Urothelium cell line (cell line): ENCODE data around the gene ASCL1.

Experiments used
- DNase-seq: peaks from one replicate; pipeline ENCODE4 v3.0.0; 2011; ENCODE audit warnings: low spot score, mixed read lengths
- FAIRE-seq: peaks from 2 replicates; lab custom pipeline; 2011; peaks lifted over from hg19 to GRCh38; lab: Jason Lieb, UNC

ASCL1 gene

GRCh38 chr12:102973583-102973982 is 16.1 kb downstream of the ASCL1 start:
- no peak for DNase-seq
- no peak for FAIRE-seq

GRCh38 chr12:102976609-102977280 is 19.3 kb downstream of the ASCL1 start:
- DNase-seq: no peak
- FAIRE-seq: no peak

- no peak for FAIRE-seq
- DNase-seq: no peak
Observed at GRCh38 chr12:102977945-102978706, 20.7 kb downstream of the ASCL1 start.

GRCh38 chr12:102980350-102980749 is 22.9 kb downstream of the ASCL1 start:
- DNase-seq (no peak), FAIRE-seq (no peak)

- DNase-seq (no peak), FAIRE-seq (no peak)
Observed at GRCh38 chr12:102990419-102990818, 32.9 kb downstream of the ASCL1 start.

- DNase-seq: no peak
- no peak for FAIRE-seq
Observed at GRCh38 chr12:102992297-102992696, 34.8 kb downstream of the ASCL1 start.

GRCh38 chr12:102992720-102993119 is 35.2 kb downstream of the ASCL1 start:
- DNase-seq: no peak
- FAIRE-seq: no peak

GRCh38 chr12:102993537-102993936 is 36.1 kb downstream of the ASCL1 start:
- FAIRE-seq (no peak), DNase-seq (no peak)

- FAIRE-seq (no peak), DNase-seq (no peak)
Observed at GRCh38 chr12:102995372-102995771, 37.9 kb downstream of the ASCL1 start.
